ENCODE measurements around the gene FAIM2.
A peak's percentile ranks its signal among the peaks of the same experiment; 100 is the strongest.

The FAIM2 gene

GRCh38 chr12:49948866-49949845 is 45.5 kb upstream of the FAIM2 start:
- DNase-seq (ENCODE audit: insufficient read length, low spot score) (no peak), FAIRE-seq (no peak)
- TF ChIP-seq CTCF (IDR thresholded peaks at IDR 0.05; ENCODE audit: insufficient read depth, missing control alignments), result no peak

GRCh38 chr12:49947593-49948226 is 44.0 kb upstream of the FAIM2 start:
- DNase-seq (ENCODE audit: insufficient read length, low spot score) (no peak), FAIRE-seq (no peak)
- no peak for TF ChIP-seq CTCF (IDR thresholded peaks at IDR 0.05; ENCODE audit: insufficient read depth, missing control alignments)

- FAIRE-seq (no peak), DNase-seq (ENCODE audit: insufficient read length, low spot score) (no peak)
- TF ChIP-seq CTCF (IDR thresholded peaks at IDR 0.05; ENCODE audit: insufficient read depth, missing control alignments), result no peak
These were observed 42.8 kb upstream of the FAIM2 start for GRCh38 chr12:49946497-49946896.

GRCh38 chr12:49946086-49946485 is 42.4 kb upstream of the FAIM2 start:
- TF ChIP-seq CTCF (IDR thresholded peaks at IDR 0.05; ENCODE audit: insufficient read depth, missing control alignments), result no peak
- FAIRE-seq (no peak), DNase-seq (ENCODE audit: insufficient read length, low spot score) (no peak)

- peak; percentile 86 for TF ChIP-seq CTCF (IDR thresholded peaks at IDR 0.05; ENCODE audit: insufficient read depth, missing control alignments)
- DNase-seq (ENCODE audit: insufficient read length, low spot score), result peak; percentile 84
- peak; percentile 44 for FAIRE-seq
These were observed 41.8 kb upstream of the FAIM2 start for GRCh38 chr12:49945394-49946080.

- FAIRE-seq (no peak), DNase-seq (ENCODE audit: insufficient read length, low spot score) (no peak)
- no peak for TF ChIP-seq CTCF (IDR thresholded peaks at IDR 0.05; ENCODE audit: insufficient read depth, missing control alignments)
These were observed 41.0 kb upstream of the FAIM2 start for GRCh38 chr12:49944718-49945117.
